Measurements from ENCODE around the gene SLC16A2. TPM values are rescaled to one million over a fixed set of nuclear protein-coding genes. Genes with fewer than 3 reads are reported as not detected.
"Not testable (repeated sequence)": the region's sequence is repeated elsewhere in the genome, so short reads cannot be mapped to it uniquely, and the experiment has no call there.

Gene SLC16A2
- polyA plus RNA-seq, 1 donor from 2014 or later = not detected

- peaks cover 2% of the 10 kb centered on the region for H3K27me3 Mint-ChIP-seq
- H3K9me3 Mint-ChIP-seq = peaks cover 0 to 2% (median 0%) of the 10 kb centered on the region in 3 donors
- H3K4me3 Mint-ChIP-seq = no peak overlapping the region
- no peaks in the 10 kb centered on the region for H3K36me3 Mint-ChIP-seq
- no peaks in the 10 kb centered on the region for H3K4me1 Mint-ChIP-seq
- H3K27ac Mint-ChIP-seq = no peak overlapping the region
Observed at GRCh38 chrX:74453178-74453577, 31.9 kb downstream of the SLC16A2 start.

DNA sequence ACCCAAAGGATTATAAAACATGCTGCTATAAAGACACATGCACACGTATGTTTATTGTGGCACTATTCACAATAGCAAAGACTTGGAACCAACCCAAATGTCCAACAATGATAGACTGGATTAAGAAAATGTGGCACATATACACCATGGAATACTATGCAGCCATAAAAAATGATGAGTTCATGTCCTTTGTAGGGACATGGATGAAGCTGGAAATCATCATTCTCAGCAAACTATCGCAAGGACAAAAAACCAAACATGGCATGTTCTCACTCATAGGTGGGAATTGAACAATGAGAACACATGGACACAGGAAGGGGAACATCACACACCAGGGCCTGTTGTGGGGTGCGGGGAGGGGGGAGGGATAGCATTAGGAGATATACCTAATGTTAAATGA lies 32.9 kb downstream of the SLC16A2 start:
- H3K27ac Mint-ChIP-seq, H3K27me3 Mint-ChIP-seq, H3K9me3 Mint-ChIP-seq, H3K4me3 Mint-ChIP-seq, H3K4me1 Mint-ChIP-seq, H3K36me3 Mint-ChIP-seq: not testable (repeated sequence)

GRCh38 chrX:74458736-74459135 lies 37.4 kb downstream of the SLC16A2 start:
- no peaks in the 10 kb centered on the region for H3K4me1 Mint-ChIP-seq
- no peaks in the 10 kb centered on the region for H3K36me3 Mint-ChIP-seq
- H3K9me3 Mint-ChIP-seq = peaks cover 0 to 2% (median 0%) of the 10 kb centered on the region in 3 donors
- H3K27me3 Mint-ChIP-seq = peaks cover 2% of the 10 kb centered on the region
- no peak overlapping the region for H3K4me3 Mint-ChIP-seq
- H3K27ac Mint-ChIP-seq = no peak overlapping the region

DNA sequence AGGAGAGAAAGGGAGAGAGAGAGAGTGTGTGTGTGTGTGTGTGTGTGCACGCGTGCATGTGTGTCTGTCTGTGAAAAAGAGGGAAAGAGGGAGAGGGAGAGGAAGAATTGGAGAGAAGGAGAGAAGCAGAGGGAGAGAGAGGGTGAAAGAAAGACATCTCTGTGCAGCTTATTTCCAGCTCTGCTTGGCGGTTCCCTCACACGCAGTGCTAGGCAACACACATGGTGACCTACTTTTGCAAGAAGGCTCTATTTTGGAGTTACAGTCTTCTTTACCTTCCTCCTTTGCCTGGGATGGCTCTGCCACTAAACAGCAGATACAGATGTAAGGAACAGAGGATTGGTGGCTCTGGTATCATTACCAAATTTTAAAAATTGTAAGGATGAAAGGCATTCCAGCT lies 40.1 kb downstream of the SLC16A2 start:
- Mint-ChIP-seq H3K4me3 (no peak overlapping the region), H3K9me3 (no peaks in the 10 kb centered on the region), H3K36me3 (no peaks in the 10 kb centered on the region), H3K4me1 (no peaks in the 10 kb centered on the region), H3K27me3 (peaks cover 2% of the 10 kb centered on the region), H3K27ac (no peak overlapping the region)

GRCh38 chrX:74464722-74465121 lies 43.4 kb downstream of the SLC16A2 start:
- Mint-ChIP-seq H3K4me3 (no peak overlapping the region), H3K27ac (no peak overlapping the region), H3K4me1 (no peaks in the 10 kb centered on the region)

GRCh38 chrX:74465424-74465823 lies 44.1 kb downstream of the SLC16A2 start:
- Mint-ChIP-seq H3K36me3 (no peaks in the 10 kb centered on the region), H3K27me3 (peaks cover under 1% of the 10 kb centered on the region), H3K4me1 (no peaks in the 10 kb centered on the region), H3K27ac (no peak overlapping the region), H3K4me3 (no peak overlapping the region), H3K9me3 (peaks cover 0 to 4% (median 0%) of the 10 kb centered on the region in 3 donors)

More at GRCh38 chrX:74464722-74465121, 43.4 kb downstream of the SLC16A2 start:
- Mint-ChIP-seq H3K36me3 (no peaks in the 10 kb centered on the region), H3K27me3 (peaks cover 2% of the 10 kb centered on the region), H3K9me3 (no peaks in the 10 kb centered on the region)

DNA sequence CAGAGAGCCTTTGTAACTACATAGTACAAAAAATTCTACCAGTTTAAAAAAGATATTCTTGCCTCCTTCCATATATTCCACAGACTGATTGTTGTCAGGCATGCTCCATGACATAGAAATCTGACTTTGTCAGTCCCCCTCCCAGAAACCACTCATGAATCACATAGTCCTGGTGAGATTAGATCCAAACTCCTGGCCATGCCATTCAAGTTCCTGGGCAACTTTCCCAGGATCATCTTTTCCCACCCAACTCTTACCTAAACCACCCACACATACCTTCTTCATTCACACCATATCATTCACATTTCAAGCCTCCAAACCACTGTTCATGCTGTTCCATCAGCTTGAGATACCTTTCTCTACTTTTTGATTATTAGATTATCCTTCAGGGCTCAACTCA lies 46.4 kb downstream of the SLC16A2 start:
- no peaks in the 10 kb centered on the region for H3K27me3 Mint-ChIP-seq
- peaks cover 0 to 4% (median 2%) of the 10 kb centered on the region in 3 donors for H3K9me3 Mint-ChIP-seq
- H3K4me1 Mint-ChIP-seq = no peaks in the 10 kb centered on the region
- no peak overlapping the region for H3K27ac Mint-ChIP-seq
- no peak overlapping the region for H3K4me3 Mint-ChIP-seq
- no peaks in the 10 kb centered on the region for H3K36me3 Mint-ChIP-seq

- H3K4me3 Mint-ChIP-seq, H3K27ac Mint-ChIP-seq: not testable (repeated sequence)
Observed at GRCh38 chrX:74473116-74473515, 51.8 kb downstream of the SLC16A2 start.

DNA sequence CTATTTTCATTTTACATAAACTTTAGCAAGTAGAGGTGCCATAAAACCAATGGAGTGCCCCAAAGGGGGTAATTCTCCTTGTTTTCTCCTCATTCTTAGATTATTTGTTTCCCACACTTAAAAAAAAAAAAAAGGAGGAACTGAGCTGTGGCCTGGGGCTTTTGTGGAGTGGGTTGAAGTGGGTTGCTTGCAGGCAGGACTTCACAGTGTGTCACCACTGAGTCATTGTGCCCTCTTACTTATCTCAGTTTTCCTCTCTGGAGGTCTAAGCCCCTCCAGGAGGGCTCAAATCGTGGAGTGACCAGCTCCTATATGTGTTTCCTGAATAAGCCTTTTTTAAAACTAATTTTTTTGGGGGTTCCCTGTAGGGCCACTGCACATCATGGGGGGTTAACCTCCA lies 69.0 kb downstream of the SLC16A2 start:
- H3K9me3 Mint-ChIP-seq = no peaks in the 10 kb centered on the region
- no peaks in the 10 kb centered on the region for H3K27me3 Mint-ChIP-seq
- H3K4me1 Mint-ChIP-seq = no peaks in the 10 kb centered on the region
- no peak overlapping the region for H3K4me3 Mint-ChIP-seq
- H3K36me3 Mint-ChIP-seq = no peaks in the 10 kb centered on the region
- no peak overlapping the region for H3K27ac Mint-ChIP-seq

More at GRCh38 chrX:74473116-74473515, 51.8 kb downstream of the SLC16A2 start:
- H3K27me3 Mint-ChIP-seq, H3K4me1 Mint-ChIP-seq, H3K9me3 Mint-ChIP-seq, H3K36me3 Mint-ChIP-seq: not testable (repeated sequence)

DNA sequence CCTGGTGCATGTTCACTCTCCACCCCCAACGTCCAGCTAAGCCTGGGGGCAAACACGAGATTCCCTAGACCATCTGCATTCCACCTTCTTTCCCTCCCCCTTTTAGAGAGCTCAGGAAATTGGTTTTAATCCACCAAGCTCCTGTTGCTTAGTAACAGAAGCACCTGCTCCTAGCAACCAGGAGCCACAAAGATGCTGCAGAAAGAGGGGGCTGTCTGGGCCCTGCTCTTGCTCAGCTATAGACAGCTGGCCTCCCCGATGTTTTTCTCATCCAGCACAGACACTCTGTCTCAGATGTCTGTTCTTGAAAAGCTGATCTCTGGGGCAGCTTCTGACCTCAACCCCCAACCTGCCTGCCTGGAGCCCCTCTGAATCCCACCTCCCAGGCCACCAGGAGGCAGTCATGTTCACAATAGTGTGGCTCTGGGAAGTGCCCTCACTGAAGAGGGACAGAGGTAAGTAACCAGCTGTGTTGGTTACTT lies 71.5 kb downstream of the SLC16A2 start:
- Mint-ChIP-seq H3K27ac (no peak overlapping the region), H3K27me3 (peaks cover 1% of the 10 kb centered on the region), H3K4me3 (no peak overlapping the region), H3K9me3 (no peaks in the 10 kb centered on the region), H3K4me1 (no peaks in the 10 kb centered on the region), H3K36me3 (no peaks in the 10 kb centered on the region)

GRCh38 chrX:74493806-74494205 lies 72.5 kb downstream of the SLC16A2 start:
- no peak overlapping the region for H3K4me3 Mint-ChIP-seq
- peaks cover 0 to 4% (median 0%) of the 10 kb centered on the region in 3 donors for H3K9me3 Mint-ChIP-seq
- no peaks in the 10 kb centered on the region for H3K4me1 Mint-ChIP-seq
- no peak overlapping the region for H3K27ac Mint-ChIP-seq
- no peaks in the 10 kb centered on the region for H3K36me3 Mint-ChIP-seq
- H3K27me3 Mint-ChIP-seq = peaks cover 1% of the 10 kb centered on the region

DNA sequence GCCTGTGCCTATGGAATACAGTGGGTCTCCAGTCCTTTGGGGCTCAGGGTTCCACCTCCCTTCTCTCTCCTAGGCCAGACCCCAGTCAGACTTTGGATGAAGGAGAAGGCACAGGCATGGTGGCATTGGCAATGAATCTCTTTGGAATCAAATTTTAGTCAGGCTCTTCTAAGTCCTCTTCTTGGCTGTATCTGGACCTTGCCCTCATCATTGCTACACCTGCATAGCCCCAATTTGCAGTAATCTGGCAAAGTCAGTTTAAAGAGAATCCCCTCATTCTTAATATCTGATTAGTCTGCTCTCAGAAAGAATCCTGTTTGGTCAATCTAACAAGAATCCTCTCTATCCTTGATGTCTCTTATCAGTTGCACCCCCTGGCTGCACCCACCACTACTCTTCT lies 77.6 kb downstream of the SLC16A2 start:
- peaks cover 1% of the 10 kb centered on the region for H3K27me3 Mint-ChIP-seq
- H3K27ac Mint-ChIP-seq = no peak overlapping the region
- no peaks in the 10 kb centered on the region for H3K36me3 Mint-ChIP-seq
- H3K9me3 Mint-ChIP-seq = peaks cover 0 to 4% (median 0%) of the 10 kb centered on the region in 3 donors
- H3K4me1 Mint-ChIP-seq = no peaks in the 10 kb centered on the region
- H3K4me3 Mint-ChIP-seq = no peak overlapping the region

- Mint-ChIP-seq H3K9me3 (peaks cover 0 to 4% (median 0%) of the 10 kb centered on the region in 3 donors), H3K4me1 (no peaks in the 10 kb centered on the region), H3K4me3 (no peak overlapping the region), H3K27me3 (peaks cover 1% of the 10 kb centered on the region), H3K36me3 (no peaks in the 10 kb centered on the region), H3K27ac (no peak overlapping the region)
Observed at GRCh38 chrX:74500067-74500466, 78.8 kb downstream of the SLC16A2 start.

- Mint-ChIP-seq H3K9me3 (peaks cover 0 to 4% (median 0%) of the 10 kb centered on the region in 3 donors), H3K36me3 (no peaks in the 10 kb centered on the region), H3K4me1 (no peaks in the 10 kb centered on the region), H3K4me3 (no peak overlapping the region), H3K27ac (no peak overlapping the region), H3K27me3 (peaks cover 1% of the 10 kb centered on the region)
Observed at GRCh38 chrX:74500555-74500954, 79.3 kb downstream of the SLC16A2 start.

- no peak overlapping the region for H3K27ac Mint-ChIP-seq
- no peak overlapping the region for H3K4me3 Mint-ChIP-seq
- no peaks in the 10 kb centered on the region for H3K9me3 Mint-ChIP-seq
- H3K4me1 Mint-ChIP-seq = peaks cover 5 to 6% (median 5%) of the 10 kb centered on the region in 3 donors
- H3K36me3 Mint-ChIP-seq = no peaks in the 10 kb centered on the region
- H3K27me3 Mint-ChIP-seq = no peaks in the 10 kb centered on the region
Observed at GRCh38 chrX:74505437-74505836, 84.1 kb downstream of the SLC16A2 start.

- peaks cover 5 to 8% (median 7%) of the 10 kb centered on the region in 3 donors for H3K4me1 Mint-ChIP-seq
- no peaks in the 10 kb centered on the region for H3K27me3 Mint-ChIP-seq
- peak overlapping the region in 1 of 3 donors; percentile 58 for H3K27ac Mint-ChIP-seq
- no peaks in the 10 kb centered on the region for H3K9me3 Mint-ChIP-seq
- H3K36me3 Mint-ChIP-seq = no peaks in the 10 kb centered on the region
- H3K4me3 Mint-ChIP-seq = no peak overlapping the region
Observed at GRCh38 chrX:74506317-74507115, 85.2 kb downstream of the SLC16A2 start.
